ENCODE results near the gene VASP. TPM values are rescaled to one million over a fixed set of nuclear protein-coding genes. Genes with fewer than 3 reads are reported as not detected.

The VASP gene
- total and polyA plus RNA-seq, 9 of the 15 experiments (the other 6 are each of a cell fraction or from before 2014, with no cell fraction given), result 16.7 to 261 (median 112) TPM

GRCh38 chr19:45469132-45469944 lies 37.9 kb upstream of the VASP start (continued):
- peak in 1 of 3 experiments; percentile 46 for TF ChIP-seq YY1 (IDR thresholded peaks at IDR 0.05; ENCODE audit: borderline replicate concordance in 1 of 3, control insufficient read depth in 1 of 3, extremely low read depth in 1 of 3, insufficient read depth in 3 of 3, insufficient read length in 1 of 3, insufficient replicate concordance in 2 of 3, low read depth in 1 of 3, low read length in 2 of 3)
- peak; percentile 86 for TF ChIP-seq SAP30 (IDR thresholded peaks at IDR 0.05; ENCODE audit: borderline replicate concordance, insufficient read depth, low read depth, low read length, poor library complexity, severe bottlenecking)
- TF ChIP-seq CXXC5 (CRISPR knock-in tag; IDR thresholded peaks at IDR 0.05), result peak; percentile 98
- TF ChIP-seq FOXA3 (CRISPR knock-in tag; conservative IDR thresholded peaks at IDR 0.05 in 1 of 2, IDR thresholded peaks at IDR 0.05 in 1 of 2), result 0 out of 4 replicates have a peak, but pooled peaks of 1 of the 2 experiments have one; percentile 45
- peak in 1 of 2 experiments; percentile 34; a peak in 1 of 4 replicates for TF ChIP-seq KDM4B (IDR thresholded peaks at IDR 0.05; ENCODE audit: borderline replicate concordance in 2 of 2, low read depth in 1 of 2)

GRCh38 chr19:45469945-45470761 lies 37.1 kb upstream of the VASP start:
- WGBS (ENCODE audit: insufficient coverage, low coverage, missing lambda C conversion rate), result 35% methylated on average over 32 of the region's 33 CpGs
- Histone ChIP-seq H4K20me1 (replicated peaks; ENCODE audit: control insufficient read depth, insufficient read depth, low read length) (no peaks in the 10 kb centered on the region), H3K79me2 (ENCODE audit: control insufficient read depth, insufficient read depth, low read length) (no peaks in the 10 kb centered on the region), H3K27ac (ENCODE audit: extremely low read depth, low read depth, low read length) (peak overlapping the region; percentile 88), H3K36me3 (ENCODE audit: control insufficient read depth, insufficient read depth, low read length) (no peaks in the 10 kb centered on the region), H3K4me3 (peak overlapping the region; percentile 88), H3K4me1 (replicated peaks in 1 of 2; ENCODE audit: control insufficient read depth in 2 of 2, insufficient read depth in 2 of 2, low read length in 2 of 2) (peaks cover 16 to 49% of the 10 kb centered on the region in 2 experiments; a peak in 4 of 5 replicates), H3K9me1 (ENCODE audit: control insufficient read depth, insufficient read depth, low read length) (no peaks in the 10 kb centered on the region), H2AFZ (ENCODE audit: low read depth, low read length) (peak overlapping the region; percentile 98), H3K9me3 (replicated peaks; ENCODE audit: control insufficient read depth, insufficient read depth, low read depth, low read length) (no peaks in the 10 kb centered on the region), H3K9ac (ENCODE audit: insufficient read depth in 1 of 2, low read depth in 2 of 2, low read length in 2 of 2) (peak overlapping the region; percentile 87 to 97), H3K4me2 (ENCODE audit: insufficient read depth, low read length) (peak overlapping the region; percentile 99), H3K27me3 (ENCODE audit: control insufficient read depth in 2 of 2, insufficient read depth in 2 of 2, low read length in 2 of 2) (no peaks in the 10 kb centered on the region)
- FAIRE-seq (peak; percentile 23), DNase-seq (ENCODE audit: extremely low read depth in 1 of 4, low spot score in 3 of 4) (peak; percentile 30 to 61 (median 53)), ATAC-seq (peak; percentile 3)
- in situ Hi-C loops (cut with MboI), result no loop called here
- BruUV-seq (replicated peaks), result no TSS peak
- POLR2A ChIA-PET, result interaction anchor here (0.6 to 4.1 kb wide), 10 partner anchors 8 to 268 kb away, joined by 3 to 51 read pairs (median 7); no protein-coding TSS in a partner anchor
- intact Hi-C loops (cut with micrococcal nuclease), result no loop called here
- CTCF ChIA-PET (ENCODE audit: low intra/inter-chr PET ratio), result no interaction called here
- TF ChIP-seq ZNF347 (CRISPR knock-in tag; IDR thresholded peaks at IDR 0.05; ENCODE audit: low read depth) (no peak), HDGF (IDR thresholded peaks at IDR 0.05) (no peak), FOXP1 (CRISPR knock-in tag; IDR thresholded peaks at IDR 0.05) (no peak; the same call in 1 of the 2 replicates), SREBF1 (IDR thresholded peaks at IDR 0.05; ENCODE audit: borderline replicate concordance, low read depth, low read length) (no peak), MEF2A (IDR thresholded peaks at IDR 0.05; ENCODE audit: control insufficient read depth, low read depth, low read length) (no peak)

Measured in K562 (cell line).